IPS-18a (cell line): ENCODE measurements around the gene EXOSC6.
A peak's percentile ranks its signal among the peaks of the same experiment; 100 is the strongest.
"Not testable (repeated sequence)": the region's sequence is repeated elsewhere in the genome, so short reads cannot be mapped to it uniquely, and the experiment has no call there.

ENCODE experiments used
- H3K27ac ChIP-seq: one replicate; pipeline ENCODE4 v1.5.1; 2013; ENCODE audit warnings: low read length
- H3K27me3 ChIP-seq: one replicate; pipeline ENCODE4 v1.6.1; 2013; ENCODE audit warnings: mild to moderate bottlenecking, low read length; ENCODE audit not compliant: control insufficient read depth, insufficient read depth
- H3K36me3 ChIP-seq: one replicate; pipeline ENCODE4 v1.6.1; 2013; ENCODE audit warnings: low read depth, low read length; ENCODE audit not compliant: control insufficient read depth
- H3K4me1 ChIP-seq: one replicate; pipeline ENCODE4 v1.6.1; 2013; ENCODE audit warnings: low read depth, low read length; ENCODE audit not compliant: control insufficient read depth
- H3K4me3 ChIP-seq: one replicate; pipeline ENCODE4 v1.5.1; 2013; ENCODE audit warnings: low read length
- H3K9ac ChIP-seq: one replicate; pipeline ENCODE4 v1.6.1; 2013; ENCODE audit warnings: mild to moderate bottlenecking, low read length, moderate library complexity
- H3K9me3 ChIP-seq: one replicate; pipeline ENCODE4 v1.6.1; 2013; ENCODE audit warnings: low read depth, low read length; ENCODE audit not compliant: control insufficient read depth

Gene EXOSC6

DNA sequence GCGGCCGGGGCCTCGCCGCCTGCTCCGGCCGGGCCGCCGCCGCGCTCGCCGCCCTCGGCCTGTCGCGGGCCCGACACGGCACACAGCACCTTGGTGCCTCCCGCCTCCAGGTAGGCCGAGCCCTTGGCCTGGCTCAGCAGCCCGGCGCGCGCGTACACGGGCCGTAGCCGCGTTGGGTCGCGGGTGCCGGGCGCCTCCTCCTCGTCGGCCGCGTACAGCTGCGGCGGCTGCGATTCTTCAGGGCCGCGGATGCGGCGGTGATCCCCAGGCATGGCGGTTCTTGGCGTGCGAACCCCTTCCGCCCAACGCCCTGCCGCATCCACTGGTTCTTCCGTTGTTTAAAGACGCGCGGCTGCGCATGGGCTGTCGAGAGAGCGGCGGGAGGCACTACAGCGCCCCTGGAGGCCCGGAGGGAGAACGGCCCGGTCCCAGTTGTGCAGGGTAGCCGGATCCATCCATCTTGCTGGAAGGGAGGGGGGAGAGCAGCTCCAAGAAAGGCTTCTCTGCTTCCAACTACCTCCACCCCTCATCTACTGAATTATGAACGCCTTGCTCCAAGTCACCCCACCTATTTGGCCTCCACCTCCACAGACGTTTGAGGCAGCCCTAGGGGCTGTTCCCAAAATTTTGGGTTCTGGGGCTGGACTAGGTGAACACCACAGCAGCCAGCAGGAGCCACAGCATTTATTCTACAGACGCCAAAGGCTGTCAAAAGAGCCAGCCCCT is at the start of gene EXOSC6:
Gene EXOSC6 (minus strand): TSS at position 312 of the 726 bp plus-strand sequence. CDS start 40 bp downstream, at position 272.
- Histone ChIP-seq H3K4me3 (peak within 1 kb of the TSS; percentile 85), H3K27me3 (no peaks in the 10 kb centered on the region), H3K4me1 (peaks cover 3% of the 10 kb centered on the region), H3K36me3 (peaks cover 46% of the 10 kb centered on the region), H3K9me3 (no peaks in the 10 kb centered on the region), H3K27ac (peak within 1 kb of the TSS; percentile 39), H3K9ac (peak within 1 kb of the TSS; percentile 83)

DNA sequence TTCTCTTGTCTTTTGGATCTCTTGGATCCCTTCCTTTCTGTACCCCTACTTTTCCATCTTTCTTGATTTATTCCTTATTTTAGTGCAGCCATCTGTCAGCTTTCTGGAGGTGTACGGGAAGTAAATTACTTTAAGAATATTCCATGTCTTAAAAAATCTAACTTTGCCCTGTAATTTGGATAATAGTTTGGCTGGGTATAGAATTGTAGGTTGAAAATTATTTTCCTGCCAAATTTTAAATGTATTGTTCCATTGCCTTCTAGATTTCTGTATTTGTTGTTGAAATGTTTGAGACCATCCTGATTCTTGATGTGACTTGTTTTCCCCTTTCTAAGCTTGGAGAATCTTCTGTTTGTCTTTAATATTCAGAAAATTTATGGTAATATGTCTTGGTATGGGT is 49.4 kb upstream of the EXOSC6 start:
- no peak overlapping the region for H3K4me3 ChIP-seq
- no peak overlapping the region for H3K9ac ChIP-seq
- H3K4me1 ChIP-seq, result peaks cover 3% of the 10 kb centered on the region
- peaks cover 4% of the 10 kb centered on the region for H3K36me3 ChIP-seq
- no peaks in the 10 kb centered on the region for H3K27me3 ChIP-seq
- no peaks in the 10 kb centered on the region for H3K9me3 ChIP-seq
- no peak overlapping the region for H3K27ac ChIP-seq

DNA sequence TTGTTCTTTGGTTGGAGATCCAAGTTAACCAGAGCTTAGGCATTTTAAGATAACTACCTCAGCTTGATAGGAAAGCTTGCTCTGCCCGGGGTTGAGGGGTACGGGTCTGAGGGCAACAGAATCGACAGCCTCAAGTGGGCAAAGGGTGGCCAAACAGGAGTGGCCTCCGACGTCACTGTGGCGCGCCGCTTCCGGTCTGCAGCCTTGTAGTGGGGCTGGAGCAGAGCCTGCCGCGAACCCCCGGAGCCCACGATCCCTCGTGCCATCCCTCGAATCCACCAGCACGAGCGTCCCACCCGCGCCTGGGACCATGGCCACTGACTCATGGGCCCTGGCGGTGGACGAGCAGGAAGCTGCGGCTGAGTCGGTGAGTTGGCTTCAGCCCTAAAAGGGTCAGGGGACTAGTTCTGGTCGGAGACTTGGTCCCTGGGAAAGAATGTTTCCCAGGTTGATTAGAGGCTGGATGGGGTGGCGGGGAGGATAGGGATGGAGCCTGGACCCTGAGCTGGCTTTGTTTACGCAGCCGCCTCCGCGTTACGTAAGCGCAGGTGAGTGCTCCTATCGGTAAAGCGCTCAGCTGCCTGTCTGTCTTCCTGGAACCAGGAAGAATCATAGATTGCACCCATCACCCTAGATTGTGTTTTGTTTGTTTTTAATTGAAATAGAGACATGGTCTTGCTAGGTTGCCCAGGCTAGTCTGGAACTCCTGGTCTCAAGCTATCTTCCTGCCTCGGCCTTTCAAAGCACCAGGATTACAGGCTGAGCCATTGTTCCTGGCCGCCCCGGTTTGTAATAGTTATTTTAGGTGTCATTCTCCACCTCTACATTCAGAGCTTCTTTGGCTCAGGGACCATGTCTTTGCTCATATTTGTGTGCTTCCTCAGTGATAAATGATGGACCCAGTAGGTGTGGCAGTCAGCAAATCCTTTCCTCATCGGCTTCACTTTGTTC is 47.5 kb upstream of the EXOSC6 start, which contains the start of gene DDX19B:
Gene DDX19B (plus strand): TSS at position 199 of the 951 bp plus-strand sequence. CDS start 112 bp downstream, at position 311.
- no peaks in the 10 kb centered on the region for H3K36me3 ChIP-seq
- peak within 1 kb of the TSS; percentile 87 for H3K27ac ChIP-seq
- H3K9me3 ChIP-seq, result no peaks in the 10 kb centered on the region

DNA sequence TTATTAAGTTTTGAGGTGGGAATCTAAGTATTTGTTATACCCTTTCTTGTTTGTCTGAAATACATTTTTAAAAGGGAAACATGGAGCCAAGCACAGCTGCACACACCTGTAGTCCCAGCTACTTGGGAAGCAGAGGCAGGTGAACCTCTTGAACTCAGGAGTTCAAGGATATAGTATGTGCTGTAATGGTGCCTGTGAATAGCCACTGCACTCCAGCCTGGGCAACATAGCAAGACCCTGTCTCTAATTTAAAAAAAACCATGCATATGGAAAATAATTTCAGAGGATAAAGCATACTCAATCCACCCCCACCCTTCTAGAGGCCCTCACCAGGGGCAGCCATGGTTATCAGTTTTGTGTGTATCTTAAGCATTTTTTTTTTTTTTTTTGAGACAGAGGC is 43.9 kb upstream of the EXOSC6 start:
- H3K4me1 ChIP-seq, result peaks cover 3% of the 10 kb centered on the region
- no peak overlapping the region for H3K4me3 ChIP-seq
- no peaks in the 10 kb centered on the region for H3K9me3 ChIP-seq
- H3K9ac ChIP-seq, result no peak overlapping the region
- H3K27me3 ChIP-seq, result no peaks in the 10 kb centered on the region
- no peaks in the 10 kb centered on the region for H3K36me3 ChIP-seq
- no peak overlapping the region for H3K27ac ChIP-seq

More for the DNA sequence above, 47.5 kb upstream of the EXOSC6 start, which contains the start of gene DDX19B:
- peak within 1 kb of the TSS; percentile 98 for H3K4me3 ChIP-seq
- no peaks in the 10 kb centered on the region for H3K27me3 ChIP-seq
- H3K4me1 ChIP-seq, result peaks cover 3% of the 10 kb centered on the region
- peak within 1 kb of the TSS; percentile 94 for H3K9ac ChIP-seq

DNA sequence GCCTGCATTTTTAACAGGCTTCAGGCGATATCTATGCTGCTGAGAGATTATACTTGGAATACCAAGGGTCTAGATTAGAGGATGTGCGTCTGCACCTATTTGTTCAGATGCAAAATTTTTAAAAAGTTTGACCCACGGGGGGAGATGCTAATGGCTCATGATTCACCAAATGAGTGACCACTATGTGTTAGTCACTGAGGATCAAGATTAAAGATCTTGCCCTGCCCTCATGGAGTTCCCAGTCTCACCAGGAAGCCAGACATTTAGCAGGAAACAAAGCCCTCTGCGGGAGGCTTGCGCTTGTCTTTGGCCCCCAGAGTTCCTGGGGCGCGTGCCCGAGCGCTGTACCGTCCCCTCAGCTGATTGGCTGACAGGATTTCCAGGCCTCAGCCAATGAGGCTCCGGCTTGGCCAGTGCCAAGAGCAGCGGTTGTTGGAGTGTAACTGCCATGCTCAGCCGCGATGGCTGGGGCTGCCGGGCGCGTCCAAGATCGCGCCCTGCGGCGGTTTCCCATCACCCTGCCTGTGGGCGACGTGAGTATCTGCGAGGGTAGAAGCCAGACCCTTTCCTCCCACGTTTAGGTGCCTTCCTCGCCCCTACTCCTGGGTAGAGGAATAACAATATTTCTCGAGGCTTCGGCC is 42.8 kb upstream of the EXOSC6 start:
- Histone ChIP-seq H3K9me3 (no peaks in the 10 kb centered on the region), H3K4me1 (peaks cover 4% of the 10 kb centered on the region), H3K27ac (no peak overlapping the region), H3K27me3 (no peaks in the 10 kb centered on the region), H3K4me3 (no peak overlapping the region), H3K36me3 (no peaks in the 10 kb centered on the region), H3K9ac (no peak overlapping the region)

DNA sequence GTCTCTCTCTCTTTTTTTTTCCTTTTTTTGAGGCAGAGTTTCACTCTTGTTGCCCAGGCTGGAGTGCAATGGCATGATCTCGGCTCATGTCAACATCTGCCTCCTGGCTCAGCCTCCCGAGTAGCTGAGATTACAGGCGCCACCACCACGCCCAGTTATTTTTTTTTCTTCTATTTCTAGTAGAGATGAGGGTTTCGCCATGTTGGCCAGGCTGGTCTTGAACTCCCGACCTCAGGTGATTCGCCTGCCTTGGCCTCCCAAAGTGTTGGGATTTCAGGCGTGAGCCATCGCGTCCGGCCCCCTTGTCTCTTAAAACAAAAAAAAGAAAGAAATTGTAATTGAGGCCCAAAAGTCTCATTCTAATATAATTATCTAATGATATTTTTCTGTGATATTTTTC is 40.4 kb upstream of the EXOSC6 start:
- H3K36me3 ChIP-seq, H3K4me3 ChIP-seq, H3K27ac ChIP-seq, H3K4me1 ChIP-seq, H3K9me3 ChIP-seq, H3K9ac ChIP-seq, H3K27me3 ChIP-seq: not testable (repeated sequence)

DNA sequence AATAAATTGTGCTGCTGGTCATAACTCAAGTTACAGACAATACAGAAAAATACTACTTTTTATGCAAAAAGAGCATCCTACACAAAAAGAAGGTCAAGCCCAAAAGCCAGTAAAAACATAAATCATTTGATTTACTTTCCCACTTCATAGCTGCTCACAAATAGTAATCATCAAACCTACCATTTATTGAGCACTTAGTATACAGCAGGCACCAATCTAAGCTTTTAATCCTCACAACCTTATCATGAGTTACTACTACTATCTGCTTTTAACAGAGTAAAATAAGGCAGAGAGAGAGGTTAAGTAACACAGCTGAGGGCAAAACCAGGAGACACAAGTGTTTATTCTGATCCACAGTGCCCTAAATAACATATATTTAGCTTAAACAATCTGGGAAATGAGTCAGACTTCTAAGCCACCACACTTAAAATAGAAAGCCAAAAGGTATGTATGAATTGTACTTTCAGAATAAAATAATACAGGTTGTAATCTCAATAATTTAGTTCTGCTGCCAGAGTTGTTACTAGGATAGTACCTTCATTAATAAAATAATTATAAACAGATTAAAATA is 39.3 kb upstream of the EXOSC6 start:
- Histone ChIP-seq H3K36me3 (no peaks in the 10 kb centered on the region), H3K4me3 (no peak overlapping the region), H3K27me3 (no peaks in the 10 kb centered on the region), H3K9ac (no peak overlapping the region), H3K9me3 (no peaks in the 10 kb centered on the region), H3K27ac (no peak overlapping the region), H3K4me1 (peaks cover 4% of the 10 kb centered on the region)

DNA sequence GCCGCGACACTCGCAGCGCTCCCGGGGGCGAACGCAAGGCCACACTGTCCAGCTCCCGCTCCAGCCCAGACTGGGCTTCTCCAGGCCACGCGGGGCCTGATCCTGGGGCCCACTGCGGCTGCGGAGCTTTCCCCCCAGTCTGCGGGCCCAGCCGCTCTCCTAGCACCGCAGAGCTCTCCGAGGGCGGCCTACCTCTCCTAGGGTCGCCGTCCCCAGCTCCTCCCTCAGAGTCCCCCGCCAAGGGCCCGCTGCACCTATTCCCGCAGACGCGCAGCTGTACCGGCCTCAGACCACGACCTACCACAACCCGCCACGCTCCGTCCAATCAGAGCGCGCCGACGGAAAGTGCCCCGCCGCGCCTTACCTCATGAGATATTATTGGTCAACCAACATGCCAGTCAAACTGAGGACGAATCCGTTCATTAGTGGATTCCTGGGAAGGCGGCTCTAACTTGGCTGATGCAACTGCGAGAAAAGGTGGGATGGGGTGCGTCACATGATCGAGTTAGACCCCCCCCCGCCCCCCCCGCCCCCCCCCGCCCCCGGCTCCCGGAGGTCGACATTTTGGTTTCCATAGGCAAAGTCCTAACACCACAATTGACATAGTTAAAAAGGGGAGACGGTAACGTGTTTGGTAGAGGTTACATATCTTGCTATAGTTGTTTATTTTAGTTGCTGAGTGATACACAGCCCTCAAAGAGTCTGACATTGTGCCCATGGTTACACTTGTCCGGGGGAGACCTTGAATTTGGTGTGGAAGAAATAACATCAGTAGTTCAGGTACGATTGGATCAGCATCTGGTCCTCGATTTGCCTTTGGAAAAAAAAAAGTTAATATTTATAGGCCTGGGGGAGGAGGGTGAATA is 37.7 kb upstream of the EXOSC6 start, which contains the start of gene AARS1:
Gene AARS1 (minus strand): TSS at position 278 of the 866 bp plus-strand sequence. CDS start 6,743 bp downstream, outside the sequence.
- Histone ChIP-seq H3K4me1 (peaks cover 4% of the 10 kb centered on the region), H3K4me3 (peak within 1 kb of the TSS; percentile 87), H3K36me3 (peaks cover 12% of the 10 kb centered on the region), H3K9ac (peak within 1 kb of the TSS; percentile 97), H3K27me3 (no peaks in the 10 kb centered on the region), H3K27ac (peak within 1 kb of the TSS; percentile 97), H3K9me3 (no peaks in the 10 kb centered on the region)

DNA sequence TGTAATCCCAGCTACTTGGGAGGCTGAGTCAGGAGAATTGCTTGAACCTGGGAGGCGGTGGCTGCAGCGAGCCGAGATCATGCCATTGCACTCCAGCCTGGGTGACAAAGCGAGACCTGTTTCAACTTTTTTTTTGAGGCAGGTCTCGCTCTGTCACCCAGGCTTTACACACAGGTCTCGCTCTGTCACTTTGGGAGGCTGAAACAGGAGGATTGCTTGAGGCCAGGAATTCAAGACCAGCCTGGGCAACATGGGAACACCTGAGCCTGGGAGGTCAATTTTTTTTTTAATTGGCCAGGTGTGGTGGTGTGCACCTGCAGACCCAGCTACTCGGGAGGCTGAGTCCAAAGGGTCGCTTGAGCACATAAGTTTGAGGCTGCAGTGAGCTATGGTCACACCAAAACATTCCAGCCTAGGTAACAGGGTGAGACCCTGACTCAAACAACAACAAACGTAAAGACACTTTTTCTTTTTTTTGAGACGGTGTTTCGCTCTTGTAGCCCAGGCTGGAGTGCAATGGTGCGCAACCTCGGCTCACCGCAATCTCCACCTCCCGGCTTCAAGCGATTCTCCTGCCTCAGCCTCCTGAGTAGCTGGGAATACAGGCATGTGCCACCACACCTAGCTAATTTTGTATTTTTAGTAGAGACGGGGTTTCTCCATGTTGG is 35.7 kb upstream of the EXOSC6 start:
- H3K4me3 ChIP-seq, result peak overlapping the region; percentile 87

DNA sequence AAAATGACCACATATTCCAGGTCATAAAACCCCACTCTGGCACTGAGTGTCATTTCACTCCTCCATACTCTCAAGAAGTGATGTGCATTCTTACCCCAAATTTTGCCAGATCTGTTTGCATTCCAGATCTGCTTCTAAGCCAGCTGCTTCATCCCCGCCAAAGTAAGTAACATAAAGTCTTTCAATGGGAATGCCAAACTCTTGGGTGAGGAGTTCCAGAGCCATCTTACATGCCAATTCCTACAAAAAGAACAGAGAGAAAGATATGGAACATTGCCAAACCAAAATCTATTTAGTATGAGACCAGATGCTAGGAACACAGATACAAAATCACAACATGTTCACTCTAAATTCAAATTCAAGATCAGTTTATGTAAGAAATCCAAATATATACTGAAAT is 24.7 kb upstream of the EXOSC6 start:
- no peaks in the 10 kb centered on the region for H3K9me3 ChIP-seq
- H3K4me3 ChIP-seq, result no peak overlapping the region
- no peaks in the 10 kb centered on the region for H3K4me1 ChIP-seq
- H3K9ac ChIP-seq, result no peak overlapping the region
- no peaks in the 10 kb centered on the region for H3K27me3 ChIP-seq
- H3K36me3 ChIP-seq, result peaks cover 73% of the 10 kb centered on the region
- H3K27ac ChIP-seq, result no peak overlapping the region

More for the DNA sequence above, 35.7 kb upstream of the EXOSC6 start:
- H3K27me3 ChIP-seq, H3K27ac ChIP-seq, H3K4me1 ChIP-seq, H3K9me3 ChIP-seq: not testable (repeated sequence)
- Histone ChIP-seq H3K36me3 (peaks cover 28% of the 10 kb centered on the region), H3K9ac (peak overlapping the region; percentile 22)
